Progenitor cell of endocrine pancreas (in vitro differentiated cells): ENCODE data around the gene PARVA. TPM values are rescaled to one million over a fixed set of nuclear protein-coding genes. Genes with fewer than 3 reads are reported as not detected.
"Not testable (repeated sequence)": the region's sequence is repeated elsewhere in the genome, so short reads cannot be mapped to it uniquely, and the experiment has no call there.

Experiments
- DNase-seq: peaks from one replicate; pipeline ENCODE4 v3.0.0; 2021; ENCODE audit warnings: low spot score; ENCODE audit not compliant: unreplicated experiment
- H3K27ac Mint-ChIP-seq: 2 replicates; pipeline ENCODE4 v1.8.0; 2021; ENCODE audit warnings: mild to moderate bottlenecking, moderate library complexity, mixed read lengths
- H3K27me3 Mint-ChIP-seq: 2 replicates; pipeline ENCODE4 v1.8.0; 2021; ENCODE audit warnings: mixed read lengths
- H3K36me3 Mint-ChIP-seq: 2 replicates; pipeline ENCODE4 v1.8.0; 2022; ENCODE audit warnings: mixed read lengths; ENCODE audit not compliant: insufficient read depth
- H3K4me1 Mint-ChIP-seq: 2 replicates; pipeline ENCODE4 v1.8.0; 2021; ENCODE audit warnings: low read depth, mixed read lengths
- H3K4me3 Mint-ChIP-seq: 2 replicates; pipeline ENCODE4 v1.8.0; 2021; ENCODE audit warnings: low read depth, mild to moderate bottlenecking, moderate library complexity, mixed read lengths
- H3K9me3 Mint-ChIP-seq: 2 replicates; pipeline ENCODE4 v1.8.0; 2021; ENCODE audit warnings: low read depth, mixed read lengths
- total RNA-seq: library from RNA; stranded (reverse); gene quantifications from 2 replicates; pipeline ENCODE4 v1.2.1, GENCODE V29; 2021
- TF ChIP-seq, protein P1 (sequence below): fragments of 200-600 bp; sonication (generic); IDR thresholded peaks from one replicate; pipeline ENCODE4 v1.5.0; 2021; ENCODE audit warnings: antibody characterized with exemption, mild to moderate bottlenecking; ENCODE audit not compliant: unreplicated experiment

Gene PARVA
- total RNA-seq, 1 donor from 2014 or later = 49.3 TPM

GRCh38 chr11:12362857-12363256 is 14.5 kb upstream of the PARVA start:
- no peak overlapping the region for H3K27ac Mint-ChIP-seq

DNA sequence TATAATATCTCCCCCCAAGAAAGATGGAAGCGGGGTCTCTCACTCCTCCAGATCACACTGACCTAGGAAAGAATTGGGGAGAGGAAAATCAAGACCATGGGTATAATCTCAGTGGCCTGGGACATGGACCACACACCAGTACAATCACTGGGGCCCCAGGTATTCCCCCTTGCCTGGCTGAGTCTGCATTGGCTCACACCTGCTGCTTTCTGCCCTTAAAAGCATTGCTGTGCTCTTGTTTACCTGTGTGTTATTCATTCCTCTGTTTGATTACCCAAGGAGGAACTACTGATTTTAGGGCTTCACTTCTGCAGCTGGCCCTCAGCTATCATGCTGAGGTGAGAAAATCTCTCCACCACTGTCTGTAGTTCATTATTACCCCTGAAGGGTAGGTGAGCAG is 14.0 kb upstream of the PARVA start:
- DNase-seq = no peak
- no peak overlapping the region for H3K27ac Mint-ChIP-seq
- TF ChIP-seq, protein P1, sequence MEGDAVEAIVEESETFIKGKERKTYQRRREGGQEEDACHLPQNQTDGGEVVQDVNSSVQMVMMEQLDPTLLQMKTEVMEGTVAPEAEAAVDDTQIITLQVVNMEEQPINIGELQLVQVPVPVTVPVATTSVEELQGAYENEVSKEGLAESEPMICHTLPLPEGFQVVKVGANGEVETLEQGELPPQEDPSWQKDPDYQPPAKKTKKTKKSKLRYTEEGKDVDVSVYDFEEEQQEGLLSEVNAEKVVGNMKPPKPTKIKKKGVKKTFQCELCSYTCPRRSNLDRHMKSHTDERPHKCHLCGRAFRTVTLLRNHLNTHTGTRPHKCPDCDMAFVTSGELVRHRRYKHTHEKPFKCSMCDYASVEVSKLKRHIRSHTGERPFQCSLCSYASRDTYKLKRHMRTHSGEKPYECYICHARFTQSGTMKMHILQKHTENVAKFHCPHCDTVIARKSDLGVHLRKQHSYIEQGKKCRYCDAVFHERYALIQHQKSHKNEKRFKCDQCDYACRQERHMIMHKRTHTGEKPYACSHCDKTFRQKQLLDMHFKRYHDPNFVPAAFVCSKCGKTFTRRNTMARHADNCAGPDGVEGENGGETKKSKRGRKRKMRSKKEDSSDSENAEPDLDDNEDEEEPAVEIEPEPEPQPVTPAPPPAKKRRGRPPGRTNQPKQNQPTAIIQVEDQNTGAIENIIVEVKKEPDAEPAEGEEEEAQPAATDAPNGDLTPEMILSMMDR = no peak
- no peak overlapping the region for H3K4me3 Mint-ChIP-seq
- H3K9me3 Mint-ChIP-seq = peaks cover 5% of the 10 kb centered on the region
- no peaks in the 10 kb centered on the region for H3K27me3 Mint-ChIP-seq
- H3K4me1 Mint-ChIP-seq = peaks cover 57% of the 10 kb centered on the region
- H3K36me3 Mint-ChIP-seq = peaks cover 3% of the 10 kb centered on the region

More at GRCh38 chr11:12362857-12363256, 14.5 kb upstream of the PARVA start:
- TF ChIP-seq, protein P1 = no peak
- Mint-ChIP-seq H3K36me3 (peaks cover 3% of the 10 kb centered on the region), H3K9me3 (peaks cover 5% of the 10 kb centered on the region), H3K4me1 (peaks cover 61% of the 10 kb centered on the region), H3K27me3 (no peaks in the 10 kb centered on the region), H3K4me3 (no peak overlapping the region)
- no peak for DNase-seq

DNA sequence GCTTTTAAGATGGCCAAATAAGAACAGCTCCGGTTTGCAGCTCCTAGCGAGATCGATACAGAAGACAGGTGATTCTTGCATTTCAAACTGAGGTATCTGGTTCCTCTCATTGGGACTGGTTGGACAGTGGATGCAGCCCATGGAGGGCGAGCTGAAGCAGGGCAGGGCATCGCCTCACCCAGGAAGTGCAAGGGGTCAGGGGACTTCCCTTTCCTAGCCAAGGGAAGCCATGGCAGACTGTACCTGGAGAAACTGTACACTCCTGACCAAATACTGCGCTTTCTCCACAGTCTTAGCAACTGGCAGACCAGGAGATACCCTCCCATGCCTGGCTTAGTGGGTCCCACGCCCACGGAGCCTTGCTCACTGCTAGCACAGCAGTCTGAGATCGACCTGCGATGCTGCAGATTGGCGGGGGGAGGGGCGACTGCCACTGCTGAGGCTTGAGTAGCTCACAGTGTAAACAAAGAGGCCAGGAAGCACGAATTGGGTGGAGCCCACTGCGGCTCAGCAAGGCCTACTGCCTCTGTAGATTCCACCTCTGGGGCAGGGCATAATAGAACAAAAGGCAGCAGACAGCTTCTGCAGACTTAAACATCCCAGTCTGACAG is 11.3 kb upstream of the PARVA start:
- Mint-ChIP-seq H3K4me1 (peaks cover 37% of the 10 kb centered on the region), H3K4me3 (peak overlapping the region; percentile 9), H3K27ac (peak overlapping the region; percentile 43), H3K9me3 (peaks cover 12% of the 10 kb centered on the region)
- DNase-seq = peak; percentile 38
- H3K27me3 Mint-ChIP-seq, H3K36me3 Mint-ChIP-seq: not testable (repeated sequence)

DNA sequence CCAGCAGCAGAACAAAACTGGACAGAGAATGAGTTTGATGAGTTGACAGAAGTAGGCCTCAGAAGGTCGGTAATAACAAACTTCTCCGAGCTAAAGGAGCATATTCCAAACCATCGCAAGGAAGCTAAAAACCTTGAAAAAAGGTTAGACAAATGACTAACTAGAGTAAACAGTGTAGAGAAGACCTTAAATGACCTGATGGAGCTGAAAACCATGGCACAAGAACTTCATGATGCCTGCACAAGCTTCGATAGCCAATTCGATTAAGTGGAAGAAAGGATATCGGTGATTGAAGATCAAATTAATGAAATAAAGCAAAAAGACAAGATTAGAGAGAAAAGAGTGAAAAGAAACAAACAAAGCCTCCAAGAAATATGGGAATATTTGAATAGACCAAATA is 10.3 kb upstream of the PARVA start:
- H3K27me3 Mint-ChIP-seq, DNase-seq, H3K36me3 Mint-ChIP-seq, H3K27ac Mint-ChIP-seq, H3K4me3 Mint-ChIP-seq: not testable (repeated sequence)
- H3K4me1 Mint-ChIP-seq = peaks cover 27% of the 10 kb centered on the region
- H3K9me3 Mint-ChIP-seq = peaks cover 12% of the 10 kb centered on the region

DNA sequence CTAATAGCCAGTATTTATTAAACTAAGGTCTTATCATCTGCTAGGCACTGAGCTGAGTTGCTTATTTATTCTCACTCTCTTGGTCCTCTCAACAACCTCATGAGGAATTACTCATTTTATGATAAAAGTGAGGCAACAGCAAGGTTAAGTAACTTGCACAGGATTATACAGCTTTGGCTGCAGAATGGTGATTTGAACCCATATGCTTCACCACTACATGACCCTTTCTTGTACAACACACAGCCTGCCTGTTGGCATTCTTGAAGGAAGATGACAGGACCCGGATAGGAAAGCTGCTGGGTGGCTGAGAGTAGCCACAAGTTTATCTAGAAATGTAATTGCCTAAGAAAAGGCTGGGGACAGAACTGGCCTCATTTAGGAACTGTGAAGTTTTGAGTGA is 5.3 kb upstream of the PARVA start:
- no peak overlapping the region for H3K4me3 Mint-ChIP-seq
- no peak overlapping the region for H3K27ac Mint-ChIP-seq
- DNase-seq = no peak

DNA sequence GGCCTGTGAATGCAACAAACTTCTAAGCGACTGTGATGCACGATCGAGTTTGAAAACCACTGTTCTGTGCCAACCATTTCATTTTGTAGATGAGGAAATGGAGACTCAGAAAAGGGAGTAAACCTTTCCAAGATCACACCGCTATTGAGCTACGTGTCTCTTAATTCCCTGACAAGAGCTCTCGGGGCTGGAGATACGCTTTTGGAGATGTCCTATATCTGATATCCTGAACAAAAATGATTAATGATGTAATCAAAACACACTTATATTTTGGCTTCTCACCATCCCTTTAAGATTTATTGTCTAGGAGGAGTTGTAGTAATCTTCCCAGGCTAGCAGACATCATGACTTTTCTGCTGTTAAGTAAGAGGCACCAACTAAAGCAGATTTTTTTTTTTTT is 1.7 kb upstream of the PARVA start:
- H3K9me3 Mint-ChIP-seq = no peaks in the 10 kb centered on the region
- DNase-seq = no peak
- peaks cover 31% of the 10 kb centered on the region for H3K4me1 Mint-ChIP-seq
- no peaks in the 10 kb centered on the region for H3K27me3 Mint-ChIP-seq
- no peak overlapping the region for H3K4me3 Mint-ChIP-seq
- peaks cover 1% of the 10 kb centered on the region for H3K36me3 Mint-ChIP-seq
- TF ChIP-seq, protein P1 = no peak
- H3K27ac Mint-ChIP-seq = no peak overlapping the region

More for the DNA sequence above, 5.3 kb upstream of the PARVA start:
- H3K36me3 Mint-ChIP-seq = peaks cover 5% of the 10 kb centered on the region
- H3K9me3 Mint-ChIP-seq = peaks cover 10% of the 10 kb centered on the region
- no peaks in the 10 kb centered on the region for H3K27me3 Mint-ChIP-seq
- TF ChIP-seq, protein P1 = no peak
- H3K4me1 Mint-ChIP-seq = peaks cover 21% of the 10 kb centered on the region
